Stimulated activated naive CD8-positive, alpha-beta T cell treated with anti-CD3 and anti-CD28 coated beads, Interleukin-15, amount 100 ng/mL, for 72 hours (primary cell): ENCODE measurements around the gene PROSER2.
"Not testable (repeated sequence)": the region's sequence is repeated elsewhere in the genome, so short reads cannot be mapped to it uniquely, and the experiment has no call there.

Experiments
- ATAC-seq: fragments of 150-1000 bp; cut with Tn5 transposase; 2 replicates; pipeline ENCODE4 v1.10.0; 2021; ENCODE audit warnings: mild to moderate bottlenecking, moderate library complexity
- DNase-seq, 2 donors: peaks; one replicate each; pipeline ENCODE4 v3.0.0; 2021 to 2022
- H3K27ac Mint-ChIP-seq, 2 donors: one replicate each; pipeline ENCODE4 v1.8.0; 2022; ENCODE audit warnings: mild to moderate bottlenecking in 2 of 2, mixed read lengths in 2 of 2, moderate library complexity in 2 of 2
- H3K27me3 Mint-ChIP-seq: one replicate; pipeline ENCODE4 v1.8.0; 2022; ENCODE audit warnings: mixed read lengths
- H3K4me1 Mint-ChIP-seq: one replicate; pipeline ENCODE4 v1.8.0; 2022; ENCODE audit warnings: mild to moderate bottlenecking, mixed read lengths
- H3K4me3 Mint-ChIP-seq, 2 donors: one replicate each; pipeline ENCODE4 v1.8.0; 2022; ENCODE audit warnings: mild to moderate bottlenecking in 2 of 2, mixed read lengths in 2 of 2, moderate library complexity in 1 of 2
- H3K9me3 Mint-ChIP-seq, 2 donors: one replicate each; pipeline ENCODE4 v1.8.0; 2022; ENCODE audit warnings: mixed read lengths in 2 of 2

The PROSER2 gene

DNA sequence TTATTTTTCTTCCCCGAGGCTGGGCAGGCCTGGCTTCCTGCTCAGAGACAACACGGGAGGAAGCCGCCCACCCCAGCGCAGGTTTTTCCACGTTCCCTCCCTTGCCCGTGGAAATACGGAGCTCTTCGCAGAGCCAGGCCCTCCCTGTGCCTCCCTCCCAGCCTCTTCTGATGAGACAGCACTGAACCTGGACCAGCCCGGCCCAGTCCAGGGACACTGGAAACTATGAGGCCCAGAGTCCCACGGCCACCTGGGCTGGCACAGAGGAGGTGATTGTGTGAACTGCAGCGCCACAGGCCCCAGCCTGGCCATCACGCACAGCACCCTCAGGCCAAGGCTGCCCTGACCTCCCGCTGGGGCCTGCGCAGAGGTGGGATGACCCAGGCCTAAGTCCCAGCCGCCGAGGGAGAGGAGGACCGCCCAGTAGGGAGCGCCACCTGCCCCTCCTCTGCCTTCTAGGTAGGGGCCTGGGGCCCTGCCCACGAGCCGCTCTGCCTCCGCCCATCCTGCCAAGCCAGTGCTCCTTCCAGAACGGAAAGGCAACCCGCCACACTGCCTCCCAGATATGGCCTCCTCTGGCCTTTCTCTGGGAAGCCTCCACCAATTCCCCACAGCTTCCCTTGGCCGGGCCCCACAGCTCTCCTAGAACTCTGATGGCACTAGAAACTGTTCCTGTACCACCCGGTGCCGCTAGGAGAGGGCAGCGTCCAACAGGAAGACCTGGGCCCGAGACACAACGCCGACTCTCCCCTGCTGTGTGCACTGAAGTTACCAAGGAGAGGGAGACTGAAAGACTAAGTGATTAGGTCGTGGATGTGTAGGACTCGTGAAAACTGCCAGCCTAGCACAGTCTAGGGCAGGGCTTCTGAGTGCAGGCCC, 57.2 kb downstream of the PROSER2 start:
- ATAC-seq (peak; percentile 42), DNase-seq (no peak)
- Mint-ChIP-seq H3K9me3 (no peaks in the 10 kb centered on the region), H3K4me3 (no peak overlapping the region), H3K27me3 (peaks cover 17% of the 10 kb centered on the region), H3K4me1 (peaks cover 4% of the 10 kb centered on the region), H3K27ac (peak overlapping the region in 1 of 2 donors; percentile 86)

DNA sequence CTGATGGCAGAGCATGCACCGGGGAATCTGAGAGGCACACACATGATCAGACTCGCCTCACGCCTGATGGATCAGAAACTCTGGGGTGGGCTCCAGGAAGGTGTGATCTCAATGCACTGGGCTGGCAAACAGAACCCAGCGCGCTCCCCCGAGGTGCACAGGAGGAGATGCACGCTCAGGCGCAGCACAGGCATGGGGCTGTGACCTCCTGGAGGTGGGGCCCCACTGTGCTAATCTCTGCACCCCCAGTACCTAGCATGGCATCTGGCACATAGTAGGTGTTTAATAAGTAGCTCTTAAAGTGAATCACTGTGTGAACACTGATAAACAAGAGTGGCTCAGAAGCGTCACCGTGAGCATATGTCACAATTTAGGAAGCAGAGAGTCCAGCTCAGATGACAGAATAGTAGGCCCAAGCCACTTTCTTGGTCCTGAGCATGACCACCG, 57.9 kb downstream of the PROSER2 start:
- Mint-ChIP-seq H3K4me1 (no peaks in the 10 kb centered on the region), H3K4me3 (no peak overlapping the region), H3K9me3 (no peaks in the 10 kb centered on the region), H3K27me3 (peaks cover 10% of the 10 kb centered on the region), H3K27ac (peak overlapping the region in 1 of 2 donors; percentile 86)
- no peak for ATAC-seq
- no peak for DNase-seq

DNA sequence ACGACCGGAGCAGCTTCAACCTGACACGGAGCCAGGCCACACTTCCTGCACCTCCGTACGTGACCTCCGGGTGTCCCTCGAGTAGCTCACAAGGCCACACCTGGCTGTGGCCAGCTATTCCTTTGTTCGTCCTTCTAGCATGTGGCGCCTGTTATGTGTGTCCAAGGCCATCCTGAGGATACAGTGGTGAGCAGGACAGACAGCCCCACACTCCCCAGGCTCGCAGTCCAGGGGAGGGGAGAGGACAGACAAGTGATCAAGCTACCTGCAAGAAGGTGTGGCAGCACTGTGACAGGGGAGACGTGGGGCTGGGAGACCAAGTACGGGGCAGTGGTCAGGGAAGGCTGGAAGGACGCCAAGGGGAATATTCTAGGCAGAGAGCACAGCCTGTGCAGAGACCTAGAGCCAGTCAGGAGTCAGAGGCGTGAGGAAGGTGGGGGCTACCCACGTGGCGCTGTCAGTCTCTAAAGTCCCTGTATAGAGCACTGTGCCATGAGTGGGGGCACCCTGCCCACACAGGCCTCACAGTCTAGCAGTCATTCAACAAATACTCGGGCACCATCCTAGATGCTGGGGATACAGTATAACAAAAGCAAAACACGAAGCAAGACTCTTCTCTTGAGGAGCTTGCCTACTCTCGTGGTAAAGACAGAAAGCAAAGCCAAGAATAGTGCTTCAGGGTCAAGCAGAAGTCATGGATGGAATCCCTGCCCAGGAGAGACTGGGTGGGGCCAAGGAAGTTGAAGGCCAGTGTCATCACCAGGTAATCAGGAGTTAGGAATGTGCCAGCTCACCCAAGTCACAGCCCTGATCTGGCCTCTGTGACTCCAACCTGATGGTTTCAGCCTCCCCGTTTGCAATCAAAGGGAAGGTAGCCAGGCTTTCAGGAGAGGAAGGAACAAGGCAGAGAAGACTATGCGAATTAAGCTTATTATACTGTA, 58.6 kb downstream of the PROSER2 start:
- Mint-ChIP-seq H3K27ac (no peak overlapping the region), H3K4me1 (no peaks in the 10 kb centered on the region), H3K9me3 (no peaks in the 10 kb centered on the region), H3K4me3 (no peak overlapping the region), H3K27me3 (peaks cover 4% of the 10 kb centered on the region)
- ATAC-seq (no peak), DNase-seq (no peak)

DNA sequence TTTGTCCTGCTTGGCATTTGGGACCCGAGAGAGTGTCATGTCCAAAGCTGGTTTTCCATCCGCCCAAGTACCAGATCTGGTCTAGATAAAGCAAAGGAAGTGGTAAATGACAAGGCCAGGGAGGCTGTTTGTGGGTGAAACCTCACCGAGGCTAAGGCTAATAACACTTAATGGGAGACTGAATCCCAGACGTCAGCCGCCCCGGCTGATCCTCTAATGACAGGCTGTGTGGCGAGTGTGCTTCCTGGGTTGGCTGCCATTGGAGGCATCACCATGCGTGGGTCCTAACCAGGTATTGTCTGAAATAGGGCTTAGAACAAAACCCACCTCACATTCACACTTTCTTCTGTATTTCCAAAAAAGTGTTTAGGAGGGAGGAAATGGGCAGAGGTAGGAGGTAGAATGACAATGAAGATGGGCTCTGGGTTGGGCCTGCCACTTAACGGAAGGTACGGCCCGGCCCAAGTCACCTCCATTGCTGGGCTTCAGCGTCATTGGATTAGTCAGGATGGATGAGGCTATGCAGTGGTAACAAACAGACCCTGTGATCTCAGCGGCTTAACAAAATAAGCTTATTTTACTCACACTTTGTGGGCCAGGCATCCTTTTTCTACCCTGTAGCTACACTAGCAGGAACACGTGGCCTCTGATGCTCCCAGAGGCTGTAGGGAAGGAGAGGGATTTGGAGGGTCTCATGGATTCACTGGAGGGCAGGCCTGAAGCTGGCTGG, 59.7 kb downstream of the PROSER2 start:
- ATAC-seq = no peak
- Mint-ChIP-seq H3K27me3 (no peaks in the 10 kb centered on the region), H3K4me3 (no peak overlapping the region), H3K4me1 (no peaks in the 10 kb centered on the region), H3K9me3 (no peaks in the 10 kb centered on the region), H3K27ac (no peak overlapping the region)
- no peak for DNase-seq

DNA sequence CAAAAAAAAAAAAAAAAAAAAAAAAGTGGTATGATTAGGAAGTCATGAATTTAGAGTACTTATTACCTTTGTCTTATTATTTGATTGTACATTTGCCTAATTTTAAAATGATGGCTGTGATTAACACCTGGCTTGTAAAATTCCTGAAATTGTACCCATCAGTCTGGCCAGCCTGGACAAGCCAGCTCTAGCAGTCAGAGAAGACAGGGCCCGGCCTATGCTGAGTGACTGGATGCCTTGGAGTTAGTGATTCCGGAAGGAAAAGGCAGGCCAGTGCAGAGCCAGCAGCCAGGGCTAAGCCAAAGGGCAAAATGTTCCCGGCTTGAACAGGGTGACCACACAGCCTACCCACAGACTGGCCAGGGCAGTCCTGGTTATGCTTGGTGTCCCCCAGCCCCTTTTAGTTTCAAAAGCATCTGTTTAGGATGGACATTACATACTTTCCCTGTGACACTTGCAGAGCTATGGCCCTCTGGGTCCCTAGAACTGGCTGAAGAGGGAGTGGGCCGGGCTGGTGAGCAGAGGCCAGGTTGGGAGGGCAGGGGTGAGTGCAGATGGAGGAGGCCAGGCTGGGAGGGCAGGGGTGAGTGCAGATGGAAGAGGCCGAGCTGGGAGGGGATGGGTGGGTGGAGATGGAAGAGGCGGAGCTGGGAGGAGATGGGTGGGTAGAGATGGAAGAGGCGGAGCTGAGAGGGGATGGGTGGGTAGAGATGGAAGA, 61.7 kb downstream of the PROSER2 start:
- ATAC-seq (no peak), DNase-seq (no peak)
- H3K27ac Mint-ChIP-seq = peak overlapping the region in 1 of 2 donors; percentile 34
- H3K4me1 Mint-ChIP-seq = no peaks in the 10 kb centered on the region
- H3K4me3 Mint-ChIP-seq = no peak overlapping the region
- no peaks in the 10 kb centered on the region for H3K9me3 Mint-ChIP-seq
- H3K27me3 Mint-ChIP-seq = no peaks in the 10 kb centered on the region

DNA sequence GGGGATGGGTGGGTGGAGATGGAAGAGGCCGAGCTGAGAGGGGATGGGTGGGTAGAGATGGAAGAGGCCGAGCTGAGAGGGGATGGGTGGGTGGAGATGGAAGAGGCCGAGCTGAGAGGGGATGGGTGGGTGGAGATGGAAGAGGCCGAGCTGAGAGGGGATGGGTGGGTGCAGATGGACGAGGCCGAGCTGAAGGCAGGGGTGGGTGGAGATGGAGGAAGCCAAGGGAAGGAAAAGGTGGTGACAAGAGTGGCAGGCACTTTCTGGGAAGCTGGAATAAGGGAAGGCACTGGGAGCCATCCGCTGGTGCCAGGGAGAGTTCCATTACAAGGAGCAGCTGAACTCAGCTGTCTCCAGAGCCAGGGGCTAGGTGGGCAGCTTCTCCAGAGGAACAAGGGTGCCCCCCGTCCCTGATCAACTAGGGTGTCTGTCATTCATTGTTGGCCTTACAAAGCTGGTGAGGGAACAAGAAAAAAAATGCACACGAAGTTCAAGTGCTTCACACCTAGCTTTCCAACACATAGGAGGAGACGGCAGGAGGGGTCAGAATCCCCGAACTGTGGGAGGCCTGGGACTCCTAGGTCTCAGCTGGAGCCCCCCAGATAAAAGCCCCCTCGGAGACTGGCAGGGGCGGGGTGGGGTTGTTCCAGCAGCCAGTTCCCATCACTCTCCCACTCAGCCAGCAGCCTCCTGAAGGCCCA, 62.4 kb downstream of the PROSER2 start:
- DNase-seq (no peak), ATAC-seq (no peak)
- H3K4me1 Mint-ChIP-seq = no peaks in the 10 kb centered on the region
- H3K27ac Mint-ChIP-seq = no peak overlapping the region
- no peaks in the 10 kb centered on the region for H3K9me3 Mint-ChIP-seq
- no peak overlapping the region for H3K4me3 Mint-ChIP-seq
- no peaks in the 10 kb centered on the region for H3K27me3 Mint-ChIP-seq

DNA sequence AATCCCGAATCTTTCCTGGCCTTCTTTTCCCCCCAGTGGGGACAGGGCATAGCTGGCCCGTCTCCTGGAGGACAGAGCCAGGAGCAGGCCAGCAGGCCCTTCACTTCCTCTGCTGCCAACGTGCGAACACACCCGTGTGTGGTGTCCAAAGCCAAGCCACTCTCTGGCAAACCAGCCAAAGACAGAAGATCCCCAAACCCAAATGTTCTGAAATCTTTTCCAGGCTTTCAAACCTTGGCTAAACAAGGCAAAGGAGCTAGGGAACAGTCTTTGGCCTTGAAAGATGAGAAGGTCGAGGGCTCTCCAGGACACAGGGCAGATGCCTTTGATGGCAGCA, 63.0 kb downstream of the PROSER2 start:
- no peak for ATAC-seq
- Mint-ChIP-seq H3K4me1 (no peaks in the 10 kb centered on the region), H3K27ac (no peak overlapping the region), H3K9me3 (no peaks in the 10 kb centered on the region), H3K27me3 (no peaks in the 10 kb centered on the region), H3K4me3 (no peak overlapping the region)
- no peak for DNase-seq

DNA sequence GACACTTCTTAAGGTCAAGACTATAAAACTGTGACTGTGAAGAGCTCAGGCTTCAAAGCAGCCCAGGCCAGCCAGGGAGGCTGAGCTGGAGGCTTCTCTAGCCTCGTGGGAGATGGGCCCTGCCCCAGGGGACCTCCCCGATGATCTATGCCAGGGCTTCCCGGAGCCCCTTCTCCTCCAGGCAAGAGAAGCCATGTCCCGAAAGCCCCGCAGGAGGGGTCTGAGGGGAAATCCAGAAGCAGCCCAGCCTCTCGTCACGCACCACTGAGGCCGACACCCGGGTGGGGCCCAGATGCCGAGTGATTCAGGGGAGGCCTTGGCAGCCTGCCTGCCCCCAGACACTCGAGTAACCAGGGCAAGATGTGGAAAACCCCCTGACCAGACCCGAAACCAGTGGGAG, 63.7 kb downstream of the PROSER2 start:
- Mint-ChIP-seq H3K4me1 (no peaks in the 10 kb centered on the region), H3K27ac (no peak overlapping the region), H3K27me3 (no peaks in the 10 kb centered on the region), H3K9me3 (no peaks in the 10 kb centered on the region), H3K4me3 (no peak overlapping the region)
- ATAC-seq (no peak), DNase-seq (no peak)

DNA sequence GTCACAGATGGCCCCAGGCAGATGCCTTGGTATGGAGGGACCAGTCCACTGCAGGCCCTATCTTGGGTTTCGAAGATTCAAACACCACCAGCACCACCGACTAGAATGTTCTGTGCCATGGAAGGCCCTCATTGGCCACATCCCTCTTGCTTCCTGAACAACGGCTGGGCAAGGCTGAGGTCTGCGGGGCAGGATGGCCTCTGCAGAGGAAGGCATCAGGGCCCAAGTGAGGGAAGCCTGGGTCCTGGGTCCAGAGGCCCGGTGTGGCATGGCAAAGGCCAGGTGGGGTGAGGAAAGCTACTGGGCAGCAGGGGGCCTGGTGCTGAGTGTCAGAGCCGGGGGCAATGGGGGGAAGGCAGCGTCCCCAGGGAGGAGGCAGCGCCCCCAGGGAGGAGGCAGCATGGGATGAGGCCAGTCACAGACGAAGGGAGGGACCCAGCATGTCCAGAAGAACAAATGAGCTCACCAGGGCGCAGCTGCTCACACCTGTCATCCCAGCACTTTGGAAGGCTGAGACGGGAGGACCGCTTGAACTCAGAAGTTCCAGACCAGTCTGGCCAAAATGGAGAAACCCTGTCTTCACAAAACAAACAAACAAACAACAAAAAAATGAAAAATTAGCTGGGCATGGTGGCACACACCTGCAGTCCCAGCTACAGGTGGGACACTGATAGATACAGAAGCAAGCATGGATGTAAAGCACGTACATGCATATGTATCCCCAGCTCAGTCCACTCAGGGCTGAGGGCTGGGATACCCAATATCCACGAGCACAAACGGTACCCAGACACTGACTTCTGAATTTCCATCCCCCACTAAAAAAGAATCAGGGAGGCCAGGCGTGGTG, 64.4 kb downstream of the PROSER2 start:
- no peak for DNase-seq
- no peak overlapping the region for H3K4me3 Mint-ChIP-seq
- ATAC-seq = no peak
- H3K4me1 Mint-ChIP-seq = no peaks in the 10 kb centered on the region
- no peaks in the 10 kb centered on the region for H3K9me3 Mint-ChIP-seq
- H3K27ac Mint-ChIP-seq = peak overlapping the region in 1 of 2 donors; percentile 20
- H3K27me3 Mint-ChIP-seq = no peaks in the 10 kb centered on the region

DNA sequence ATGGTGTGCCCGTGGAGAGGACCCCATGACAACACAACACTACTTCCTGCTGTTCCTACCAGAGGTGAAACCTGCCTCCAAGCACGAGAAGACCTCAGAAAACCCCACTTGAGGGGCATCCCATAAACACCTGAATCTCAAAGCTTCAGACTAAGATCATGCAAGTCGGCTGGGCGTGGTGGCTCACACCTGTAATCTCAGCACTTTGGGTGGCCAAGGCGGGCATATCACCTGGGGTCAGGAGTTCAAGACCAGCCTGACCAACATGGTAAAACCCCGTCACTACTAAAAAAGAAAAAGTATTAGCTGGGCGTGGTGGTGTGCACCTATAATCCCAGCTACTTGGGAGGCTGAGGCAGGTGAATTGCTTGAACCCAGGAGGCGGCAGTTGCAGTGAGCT, 66.1 kb downstream of the PROSER2 start:
- H3K27me3 Mint-ChIP-seq, ATAC-seq, H3K27ac Mint-ChIP-seq, H3K9me3 Mint-ChIP-seq, DNase-seq, H3K4me3 Mint-ChIP-seq, H3K4me1 Mint-ChIP-seq: not testable (repeated sequence)

DNA sequence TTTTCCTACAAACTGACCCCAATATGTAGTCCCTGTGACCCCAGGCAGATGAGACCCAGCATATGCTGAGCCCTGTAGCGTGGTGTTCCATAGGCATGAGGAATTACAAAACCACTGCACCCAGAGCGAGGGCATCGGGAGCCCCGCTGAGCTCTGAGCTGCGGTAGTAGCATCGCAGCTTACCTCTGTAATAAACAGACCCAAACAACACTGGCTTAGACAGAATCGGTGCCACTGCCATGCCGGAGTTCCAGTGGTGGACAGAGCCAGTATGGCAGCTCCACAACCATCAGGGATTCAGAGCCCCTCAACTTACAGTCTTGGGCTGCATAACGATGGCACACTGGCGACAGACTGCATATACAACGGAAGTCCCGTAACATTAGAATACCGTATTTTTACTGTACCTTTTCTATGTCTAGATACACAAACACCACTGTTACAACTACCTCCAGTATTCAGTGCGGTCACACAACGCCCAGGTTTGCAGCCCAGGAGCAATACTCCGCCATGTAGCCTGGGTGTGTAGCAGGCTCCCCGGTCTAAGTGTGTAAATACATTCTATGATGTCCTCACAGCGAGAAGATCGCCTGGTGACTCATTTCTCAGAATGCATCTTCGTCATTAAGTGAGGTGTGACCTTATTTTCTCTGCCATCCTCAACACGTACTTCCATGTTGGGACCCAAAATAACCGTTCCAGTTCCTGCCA, 68.8 kb downstream of the PROSER2 start:
- no peak overlapping the region for H3K27ac Mint-ChIP-seq

DNA sequence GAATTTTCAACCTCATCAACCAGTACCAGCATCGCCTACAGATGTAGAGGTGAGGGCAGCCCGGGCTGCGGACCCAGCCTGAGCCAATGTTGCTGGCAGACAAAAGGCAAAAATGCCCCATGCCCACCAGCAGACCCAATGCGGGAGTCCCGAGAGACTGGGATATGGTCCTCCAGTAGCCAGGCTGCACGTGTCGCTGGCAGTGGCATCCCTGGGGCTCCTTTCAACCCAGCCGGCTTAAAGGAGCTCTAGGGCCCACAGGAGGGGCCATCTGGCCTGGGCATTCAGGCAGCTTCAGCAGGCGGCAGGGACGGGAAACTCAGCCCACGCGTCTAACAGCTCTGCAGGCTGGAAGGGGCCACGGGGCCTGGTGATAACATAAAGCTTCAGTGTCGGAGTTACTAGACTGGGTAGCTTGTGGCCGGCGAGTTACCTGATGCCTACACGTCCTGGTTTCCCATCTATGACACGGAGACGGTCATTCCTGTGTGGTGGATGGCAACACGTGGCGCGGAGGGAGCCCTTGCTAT, 70.7 kb downstream of the PROSER2 start:
- no peaks in the 10 kb centered on the region for H3K4me1 Mint-ChIP-seq
- no peak overlapping the region for H3K27ac Mint-ChIP-seq
- H3K27me3 Mint-ChIP-seq = no peaks in the 10 kb centered on the region
- DNase-seq = no peak
- H3K9me3 Mint-ChIP-seq = no peaks in the 10 kb centered on the region
- no peak overlapping the region for H3K4me3 Mint-ChIP-seq
- no peak for ATAC-seq

More for the DNA sequence above, 68.8 kb downstream of the PROSER2 start:
- no peak for ATAC-seq
- H3K4me1 Mint-ChIP-seq = no peaks in the 10 kb centered on the region
- H3K9me3 Mint-ChIP-seq = no peaks in the 10 kb centered on the region
- H3K4me3 Mint-ChIP-seq = no peak overlapping the region
- H3K27me3 Mint-ChIP-seq = no peaks in the 10 kb centered on the region
- DNase-seq = no peak

DNA sequence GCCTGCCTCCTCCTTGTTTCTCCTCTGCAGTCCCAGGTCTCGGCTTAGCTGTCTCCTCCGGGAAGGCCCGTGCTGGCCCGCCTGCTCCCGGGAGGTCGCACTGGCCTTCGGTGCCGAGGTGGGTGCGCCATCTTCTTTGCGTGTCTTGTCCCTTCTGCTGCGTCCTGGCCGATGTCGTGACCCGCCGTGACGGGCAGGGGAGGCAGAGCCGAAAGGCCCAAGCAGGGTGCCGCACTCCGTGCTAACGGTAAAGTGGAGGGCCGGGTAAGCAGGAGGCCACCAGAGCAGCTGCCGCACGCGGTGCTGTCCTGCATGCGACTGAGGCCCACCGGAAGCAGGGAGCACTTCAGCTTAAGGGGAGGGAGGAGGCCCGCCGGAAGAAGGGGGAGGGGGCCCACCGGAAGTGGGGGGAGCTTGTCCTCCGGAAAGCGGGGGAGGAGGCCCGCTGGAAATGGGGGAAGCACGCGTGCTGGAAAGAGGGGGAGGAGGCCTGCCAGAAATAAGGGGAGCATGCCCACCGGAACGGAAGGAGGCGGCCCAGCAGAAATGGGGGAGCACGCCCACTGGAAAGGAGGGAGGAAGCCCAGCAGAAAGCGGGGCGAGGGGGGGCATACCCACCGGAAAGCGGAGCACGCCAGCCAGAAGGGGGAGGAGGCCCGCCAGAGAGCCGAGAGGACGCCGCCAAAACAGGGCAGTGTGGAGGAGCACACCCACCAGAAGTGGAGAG, 71.4 kb downstream of the PROSER2 start:
- ATAC-seq (no peak), DNase-seq (no peak)
- no peaks in the 10 kb centered on the region for H3K27me3 Mint-ChIP-seq
- H3K4me1 Mint-ChIP-seq = no peaks in the 10 kb centered on the region
- H3K4me3 Mint-ChIP-seq = no peak overlapping the region
- H3K27ac Mint-ChIP-seq = no peak overlapping the region
- no peaks in the 10 kb centered on the region for H3K9me3 Mint-ChIP-seq
